Measurements from ENCODE around the gene AP1M1.

The AP1M1 gene

DNA sequence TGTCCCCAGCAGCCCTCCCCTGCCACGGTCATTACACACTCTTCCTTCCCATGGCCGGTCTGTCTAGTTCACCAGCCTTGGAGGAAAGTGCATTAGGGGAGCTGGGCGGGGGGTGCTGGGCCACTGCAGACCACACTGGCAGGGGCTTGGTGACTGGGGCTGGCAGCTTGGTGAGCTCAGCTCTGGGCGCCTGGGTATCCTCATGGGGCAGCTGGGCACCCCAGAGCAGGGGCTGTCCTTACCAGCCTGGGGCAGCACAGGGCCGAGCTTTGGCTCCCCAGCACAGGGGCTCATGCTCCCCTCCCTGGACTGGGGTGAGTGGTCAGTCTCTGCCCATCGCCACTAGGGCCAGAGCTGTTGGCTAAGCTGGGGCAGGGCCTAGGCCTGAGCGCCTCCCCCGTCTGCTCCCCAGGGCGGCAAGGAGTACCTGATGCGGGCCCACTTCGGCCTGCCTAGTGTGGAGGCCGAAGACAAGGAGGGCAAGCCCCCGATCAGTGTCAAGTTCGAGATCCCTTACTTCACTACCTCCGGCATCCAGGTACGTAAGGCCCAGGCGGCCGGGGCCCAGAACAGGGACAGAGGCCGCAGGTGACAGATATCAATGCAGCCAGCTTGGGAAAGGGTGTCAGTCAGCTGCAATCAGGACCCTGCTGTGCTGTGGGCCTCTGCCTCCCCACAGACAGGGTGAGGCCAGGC, 35.5 kb downstream of the AP1M1 start:
- in situ Hi-C loops (cut with HindIII; ENCODE audit: low pct_ligation_motif_present, low sequenced_read_pairs), result loop anchor here (25.0 kb wide), 1 partner anchor 129 kb away; no protein-coding TSS in a partner anchor
- no peak overlapping the region for H3K27ac ChIP-seq
- no peak overlapping the region for H3K4me3 ChIP-seq (ENCODE audit: low read depth, low read length)
- H3K27me3 ChIP-seq (replicated peaks), result no peaks in the 10 kb centered on the region
- DNase-seq, result no peak
- H3K36me3 ChIP-seq (replicated peaks), result peaks cover 79% of the 10 kb centered on the region
- TF ChIP-seq, protein P1, sequence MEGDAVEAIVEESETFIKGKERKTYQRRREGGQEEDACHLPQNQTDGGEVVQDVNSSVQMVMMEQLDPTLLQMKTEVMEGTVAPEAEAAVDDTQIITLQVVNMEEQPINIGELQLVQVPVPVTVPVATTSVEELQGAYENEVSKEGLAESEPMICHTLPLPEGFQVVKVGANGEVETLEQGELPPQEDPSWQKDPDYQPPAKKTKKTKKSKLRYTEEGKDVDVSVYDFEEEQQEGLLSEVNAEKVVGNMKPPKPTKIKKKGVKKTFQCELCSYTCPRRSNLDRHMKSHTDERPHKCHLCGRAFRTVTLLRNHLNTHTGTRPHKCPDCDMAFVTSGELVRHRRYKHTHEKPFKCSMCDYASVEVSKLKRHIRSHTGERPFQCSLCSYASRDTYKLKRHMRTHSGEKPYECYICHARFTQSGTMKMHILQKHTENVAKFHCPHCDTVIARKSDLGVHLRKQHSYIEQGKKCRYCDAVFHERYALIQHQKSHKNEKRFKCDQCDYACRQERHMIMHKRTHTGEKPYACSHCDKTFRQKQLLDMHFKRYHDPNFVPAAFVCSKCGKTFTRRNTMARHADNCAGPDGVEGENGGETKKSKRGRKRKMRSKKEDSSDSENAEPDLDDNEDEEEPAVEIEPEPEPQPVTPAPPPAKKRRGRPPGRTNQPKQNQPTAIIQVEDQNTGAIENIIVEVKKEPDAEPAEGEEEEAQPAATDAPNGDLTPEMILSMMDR (IDR thresholded peaks at IDR 0.05; ENCODE audit: low read depth, low read length, missing control alignments), result no peak

DNA sequence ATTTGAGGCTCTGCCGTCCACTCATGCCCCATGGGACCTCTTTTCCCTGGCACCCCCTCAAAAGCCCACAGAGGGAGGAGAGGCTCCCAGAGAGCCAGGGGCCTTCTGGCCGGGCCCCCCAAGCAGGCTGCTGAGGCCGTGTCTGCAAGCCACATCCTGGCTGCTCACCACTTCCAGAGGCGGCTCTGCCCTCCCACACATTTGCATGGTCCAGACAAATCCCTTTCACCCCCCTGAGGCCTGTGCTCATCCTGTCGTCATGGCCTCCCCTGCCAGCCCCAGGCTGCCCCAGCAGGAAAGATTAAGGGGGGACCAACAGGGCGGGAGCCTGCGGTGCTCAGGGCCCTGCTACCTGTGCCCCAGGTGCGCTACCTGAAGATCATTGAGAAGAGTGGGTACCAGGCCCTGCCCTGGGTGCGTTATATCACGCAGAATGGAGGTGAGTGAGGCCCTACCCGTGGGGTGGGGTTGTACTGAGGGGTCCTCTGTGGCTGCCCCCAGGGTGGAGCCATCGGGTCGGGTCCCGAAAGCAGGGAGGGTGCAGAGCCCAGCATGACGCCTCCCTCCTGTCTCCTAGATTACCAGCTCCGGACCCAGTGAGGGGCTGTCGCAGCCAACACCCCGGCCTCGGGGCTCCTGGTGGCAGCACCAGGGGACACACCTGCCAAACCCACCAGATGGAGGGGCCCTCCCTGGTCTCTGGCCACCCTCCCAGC, 36.3 kb downstream of the AP1M1 start:
- in situ Hi-C loops (cut with HindIII; ENCODE audit: low pct_ligation_motif_present, low sequenced_read_pairs), result loop anchor here (25.0 kb wide), 1 partner anchor 128 kb away; no protein-coding TSS in a partner anchor
- Histone ChIP-seq H3K36me3 (replicated peaks) (peaks cover 73% of the 10 kb centered on the region), H3K27ac (no peak overlapping the region), H3K4me3 (ENCODE audit: low read depth, low read length) (no peak overlapping the region), H3K27me3 (replicated peaks) (no peaks in the 10 kb centered on the region)
- TF ChIP-seq, protein P1 (IDR thresholded peaks at IDR 0.05; ENCODE audit: low read depth, low read length, missing control alignments), result no peak
- no peak for DNase-seq

- TF ChIP-seq, protein P1 (IDR thresholded peaks at IDR 0.05; ENCODE audit: low read depth, low read length, missing control alignments), result no peak
- Histone ChIP-seq H3K27ac (no peak overlapping the region), H3K36me3 (replicated peaks) (peaks cover 65% of the 10 kb centered on the region), H3K4me3 (ENCODE audit: low read depth, low read length) (no peak overlapping the region), H3K27me3 (replicated peaks) (no peaks in the 10 kb centered on the region)
- DNase-seq, result no peak
- in situ Hi-C loops (cut with HindIII; ENCODE audit: low pct_ligation_motif_present, low sequenced_read_pairs), result loop anchor here (25.0 kb wide), 1 partner anchor 128 kb away; no protein-coding TSS in a partner anchor
These were observed 37.1 kb downstream of the AP1M1 start for GRCh38 chr19:16234552-16235445.

- TF ChIP-seq, protein P1 (IDR thresholded peaks at IDR 0.05; ENCODE audit: low read depth, low read length, missing control alignments), result no peak
- in situ Hi-C loops (cut with HindIII; ENCODE audit: low pct_ligation_motif_present, low sequenced_read_pairs), result loop anchor here (25.0 kb wide), 1 partner anchor 126 kb away; no protein-coding TSS in a partner anchor
- Histone ChIP-seq H3K27me3 (replicated peaks) (no peaks in the 10 kb centered on the region), H3K4me3 (ENCODE audit: low read depth, low read length) (no peak overlapping the region), H3K27ac (no peak overlapping the region), H3K36me3 (replicated peaks) (peaks cover 56% of the 10 kb centered on the region)
- no peak for DNase-seq
These were observed 38.3 kb downstream of the AP1M1 start for GRCh38 chr19:16235811-16236652.

GRCh38 chr19:16244091-16244490, 46.4 kb downstream of the AP1M1 start:
- Histone ChIP-seq H3K4me3 (ENCODE audit: low read depth, low read length) (no peak overlapping the region), H3K27me3 (replicated peaks) (no peaks in the 10 kb centered on the region), H3K36me3 (replicated peaks) (no peaks in the 10 kb centered on the region), H3K27ac (no peak overlapping the region)
- in situ Hi-C loops (cut with HindIII; ENCODE audit: low pct_ligation_motif_present, low sequenced_read_pairs), result loop anchor here (25.0 kb wide), 1 partner anchor 118 kb away; no protein-coding TSS in a partner anchor
- TF ChIP-seq, protein P1 (IDR thresholded peaks at IDR 0.05; ENCODE audit: low read depth, low read length, missing control alignments), result no peak
- DNase-seq, result no peak
